Chondrocyte (in vitro differentiated cells): ENCODE data around the gene ABI3BP. TPM values are rescaled to one million over a fixed set of nuclear protein-coding genes. Genes with fewer than 3 reads are reported as not detected.

Experiments used
- DNase-seq: peaks from one replicate; pipeline ENCODE4 v3.0.0; 2021; ENCODE audit warnings: mixed read lengths, low spot score
- H3K27ac Mint-ChIP-seq: one replicate; pipeline ENCODE4 v1.8.0; 2021; ENCODE audit warnings: mild to moderate bottlenecking, moderate library complexity, mixed read lengths; ENCODE audit not compliant: unreplicated experiment
- H3K27me3 Mint-ChIP-seq: 2 replicates; pipeline ENCODE4 v1.8.0; 2021; ENCODE audit warnings: low read depth, mixed read lengths
- H3K36me3 Mint-ChIP-seq: 2 replicates; pipeline ENCODE4 v1.8.0; 2021; ENCODE audit warnings: low read depth, mixed read lengths
- H3K4me1 Mint-ChIP-seq: 2 replicates; pipeline ENCODE4 v1.8.0; 2021; ENCODE audit warnings: low read depth, mild to moderate bottlenecking, mixed read lengths
- H3K4me3 Mint-ChIP-seq: one replicate; pipeline ENCODE4 v1.8.0; 2021; ENCODE audit warnings: mild to moderate bottlenecking, moderate library complexity, mixed read lengths; ENCODE audit not compliant: unreplicated experiment
- H3K9me3 Mint-ChIP-seq: 2 replicates; pipeline ENCODE4 v1.8.0; 2021; ENCODE audit warnings: low read depth, mixed read lengths
- total RNA-seq: library from RNA; stranded (reverse); gene quantifications from 3 replicates; pipeline ENCODE4 v1.2.1, GENCODE V29; 2021
- TF ChIP-seq, protein P1 (sequence below): fragments of 200-600 bp; sonication (generic); IDR thresholded peaks from 2 replicates; pipeline ENCODE4 v1.5.0; 2021; ENCODE audit warnings: antibody characterized with exemption, mild to moderate bottlenecking, moderate library complexity

ABI3BP gene
- total RNA-seq, 1 donor from 2014 or later: 10.2 TPM

DNA sequence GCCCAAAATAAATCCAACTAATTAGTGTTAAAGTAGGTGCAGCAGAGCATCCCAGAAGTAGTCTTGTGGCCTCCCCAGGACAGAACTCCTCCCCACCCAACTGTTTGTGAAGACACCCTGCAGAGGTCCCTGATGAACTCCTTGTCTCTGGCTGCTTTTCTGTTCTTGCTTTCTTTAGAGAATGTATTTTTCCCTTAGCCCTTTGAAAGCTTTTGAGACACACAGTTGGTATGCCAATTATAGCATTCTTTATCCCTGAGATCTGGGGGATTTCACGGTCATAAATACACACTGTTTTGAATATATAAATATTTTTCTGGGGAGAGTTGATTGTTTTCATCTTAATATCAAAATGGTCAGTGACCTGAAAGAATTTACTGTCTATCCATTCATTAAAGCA lies 274.1 kb downstream of the ABI3BP start:
- no peaks in the 10 kb centered on the region for H3K9me3 Mint-ChIP-seq
- H3K4me3 Mint-ChIP-seq: no peak overlapping the region
- DNase-seq: no peak
- peak overlapping the region; percentile 67 for H3K27ac Mint-ChIP-seq
- H3K36me3 Mint-ChIP-seq: peaks cover 40% of the 10 kb centered on the region
- peaks cover 53% of the 10 kb centered on the region for H3K4me1 Mint-ChIP-seq
- no peaks in the 10 kb centered on the region for H3K27me3 Mint-ChIP-seq
- TF ChIP-seq, protein P1, sequence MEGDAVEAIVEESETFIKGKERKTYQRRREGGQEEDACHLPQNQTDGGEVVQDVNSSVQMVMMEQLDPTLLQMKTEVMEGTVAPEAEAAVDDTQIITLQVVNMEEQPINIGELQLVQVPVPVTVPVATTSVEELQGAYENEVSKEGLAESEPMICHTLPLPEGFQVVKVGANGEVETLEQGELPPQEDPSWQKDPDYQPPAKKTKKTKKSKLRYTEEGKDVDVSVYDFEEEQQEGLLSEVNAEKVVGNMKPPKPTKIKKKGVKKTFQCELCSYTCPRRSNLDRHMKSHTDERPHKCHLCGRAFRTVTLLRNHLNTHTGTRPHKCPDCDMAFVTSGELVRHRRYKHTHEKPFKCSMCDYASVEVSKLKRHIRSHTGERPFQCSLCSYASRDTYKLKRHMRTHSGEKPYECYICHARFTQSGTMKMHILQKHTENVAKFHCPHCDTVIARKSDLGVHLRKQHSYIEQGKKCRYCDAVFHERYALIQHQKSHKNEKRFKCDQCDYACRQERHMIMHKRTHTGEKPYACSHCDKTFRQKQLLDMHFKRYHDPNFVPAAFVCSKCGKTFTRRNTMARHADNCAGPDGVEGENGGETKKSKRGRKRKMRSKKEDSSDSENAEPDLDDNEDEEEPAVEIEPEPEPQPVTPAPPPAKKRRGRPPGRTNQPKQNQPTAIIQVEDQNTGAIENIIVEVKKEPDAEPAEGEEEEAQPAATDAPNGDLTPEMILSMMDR: no peak

DNA sequence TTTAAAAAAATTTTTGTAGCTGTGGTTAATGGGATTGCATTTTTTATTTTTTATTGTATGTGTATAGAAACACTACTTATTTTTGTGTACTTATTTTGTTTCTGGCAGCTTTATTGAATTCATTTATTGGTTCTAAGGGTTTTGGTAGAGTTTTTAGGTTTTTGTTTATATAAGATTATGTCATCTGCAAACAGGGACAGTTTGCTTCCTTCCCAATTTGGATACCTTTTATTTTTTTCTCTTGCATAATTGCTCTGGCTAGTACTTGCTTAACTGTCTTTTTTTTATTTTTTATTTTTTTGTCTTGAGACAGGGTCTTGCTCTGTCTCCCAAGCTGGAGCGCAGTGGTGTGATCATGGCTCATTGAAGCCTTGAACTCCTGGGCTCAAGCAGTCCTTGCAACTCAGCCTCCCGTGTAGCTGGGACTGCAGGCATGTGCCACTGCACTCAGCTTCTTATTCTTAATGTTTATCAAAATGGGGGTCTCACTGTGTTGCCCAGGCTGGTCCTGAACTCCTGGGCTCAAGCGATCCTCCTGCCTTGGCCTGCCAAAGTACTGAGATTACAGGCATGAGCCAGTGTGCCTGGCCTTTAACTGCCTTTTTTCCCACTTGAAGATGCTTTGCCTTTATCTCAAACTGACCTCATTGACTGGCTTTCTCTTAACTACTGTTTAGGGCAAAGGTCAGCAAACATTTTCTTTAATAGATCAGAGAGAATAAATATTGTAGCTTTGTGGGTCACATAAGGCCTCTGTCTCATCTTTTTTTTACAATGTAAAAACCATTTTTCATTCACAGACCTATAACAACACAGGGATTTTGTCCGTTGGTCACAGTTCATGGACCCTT lies 275.4 kb downstream of the ABI3BP start:
- peak overlapping the region; percentile 63 for H3K27ac Mint-ChIP-seq
- H3K4me1 Mint-ChIP-seq: peaks cover 63% of the 10 kb centered on the region
- no peak overlapping the region for H3K4me3 Mint-ChIP-seq
- no peaks in the 10 kb centered on the region for H3K27me3 Mint-ChIP-seq
- no peak for DNase-seq
- H3K36me3 Mint-ChIP-seq: peaks cover 41% of the 10 kb centered on the region
- TF ChIP-seq, protein P1: no peak
- H3K9me3 Mint-ChIP-seq: no peaks in the 10 kb centered on the region

DNA sequence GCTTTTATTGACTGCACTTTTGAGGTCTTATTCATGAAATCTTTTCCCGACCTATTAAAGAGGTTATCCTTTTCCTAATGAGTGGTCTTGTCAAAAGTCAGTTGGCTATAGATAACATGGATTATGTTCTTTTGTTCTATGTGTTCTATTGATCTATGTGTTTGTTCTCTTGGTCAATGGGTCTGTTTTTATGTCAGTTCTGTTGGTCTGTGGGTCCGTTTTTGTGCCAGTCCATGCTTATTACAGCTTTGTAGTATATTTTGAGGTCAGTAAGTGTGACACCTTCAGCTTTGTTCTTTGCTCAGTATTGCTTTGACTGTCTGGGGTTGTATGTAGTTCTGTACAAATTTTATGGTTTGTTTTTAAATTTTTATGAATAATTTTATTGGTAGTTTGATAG lies 276.2 kb downstream of the ABI3BP start:
- no peak for DNase-seq
- no peak overlapping the region for H3K4me3 Mint-ChIP-seq
- H3K4me1 Mint-ChIP-seq: peaks cover 71% of the 10 kb centered on the region
- no peaks in the 10 kb centered on the region for H3K9me3 Mint-ChIP-seq
- peak overlapping the region; percentile 34 for H3K27ac Mint-ChIP-seq
- peaks cover 36% of the 10 kb centered on the region for H3K36me3 Mint-ChIP-seq
- TF ChIP-seq, protein P1: no peak
- H3K27me3 Mint-ChIP-seq: no peaks in the 10 kb centered on the region

DNA sequence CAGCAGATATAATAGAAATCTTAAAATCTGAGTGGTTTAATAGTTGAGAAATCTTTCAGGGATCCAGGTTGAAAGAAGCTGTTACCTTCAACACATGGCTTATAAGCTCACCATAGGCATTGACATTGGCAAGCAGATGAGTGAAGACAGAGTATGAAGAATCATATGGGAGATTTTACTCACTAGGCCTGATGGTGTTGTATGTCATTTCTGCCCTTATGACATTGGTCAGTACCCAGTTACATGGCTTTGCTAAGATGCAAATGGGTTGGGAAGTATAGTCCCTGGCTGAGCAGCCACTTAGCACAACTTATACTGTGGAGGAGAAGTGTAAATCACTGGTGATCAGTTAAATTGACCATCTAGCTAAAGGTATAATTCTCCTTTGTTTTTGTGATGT lies 278.0 kb downstream of the ABI3BP start:
- Mint-ChIP-seq H3K27ac (no peak overlapping the region), H3K36me3 (peaks cover 31% of the 10 kb centered on the region), H3K9me3 (peaks cover 3% of the 10 kb centered on the region), H3K4me1 (peaks cover 84% of the 10 kb centered on the region), H3K27me3 (no peaks in the 10 kb centered on the region), H3K4me3 (no peak overlapping the region)
- TF ChIP-seq, protein P1: no peak
- no peak for DNase-seq

- Mint-ChIP-seq H3K4me1 (peaks cover 51% of the 10 kb centered on the region), H3K36me3 (peaks cover 15% of the 10 kb centered on the region)
These were observed 282.8 kb downstream of the ABI3BP start for GRCh38 chr3:100710261-100710968.

More at GRCh38 chr3:100710261-100710968, 282.8 kb downstream of the ABI3BP start:
- H3K27ac Mint-ChIP-seq: peak overlapping the region; percentile 91
- H3K27me3 Mint-ChIP-seq: peaks cover under 1% of the 10 kb centered on the region
- TF ChIP-seq, protein P1: peak; percentile 67
- DNase-seq: no peak
- peaks cover 5% of the 10 kb centered on the region for H3K9me3 Mint-ChIP-seq
- peak overlapping the region; percentile 84 for H3K4me3 Mint-ChIP-seq
